Vagina (tissue), 2 donors: ENCODE results near the gene SLC35B2.

ENCODE experiments used
- CTCF ChIP-seq, 3 experiments: fragments of 450-650 bp in 2 of 3; fragments of 200-600 bp in 1 of 3; sonication (generic) in 1 of 3; IDR thresholded peaks; one replicate each; pipeline ENCODE4 v1.5.1; 2017 to 2019; ENCODE audit warnings: antibody characterized with exemption in 3 of 3, mild to moderate bottlenecking in 2 of 3, moderate library complexity in 2 of 3
- POLR2A ChIP-seq, 2 donors: fragments of 450-650 bp; IDR thresholded peaks; one replicate each; pipeline ENCODE4 v1.6.1; 2017; ENCODE audit warnings: antibody characterized with exemption in 2 of 2, mild to moderate bottlenecking in 2 of 2, moderate library complexity in 2 of 2

- TF ChIP-seq CTCF (IDR thresholded peaks at IDR 0.05): no peak
- no peak for TF ChIP-seq POLR2A (IDR thresholded peaks at IDR 0.05)
Observed at GRCh38 chr6:44228031-44228430, 29.3 kb downstream of the SLC35B2 start.
